HG02623 (cell line): ENCODE measurements around the gene EHBP1L1.
A peak's percentile ranks its signal among the peaks of the same experiment; 100 is the strongest.
"Not testable (repeated sequence)": the region's sequence is repeated elsewhere in the genome, so short reads cannot be mapped to it uniquely, and the experiment has no call there.

Experiments used
- ATAC-seq: cut with Tn5 transposase; IDR thresholded peaks from one replicate; pipeline ENCODE4 v1.9.1; 2021; ENCODE audit warnings: moderate library complexity; ENCODE audit not compliant: unreplicated experiment

EHBP1L1 gene

GRCh38 chr11:65560555-65561418 lies 15.1 kb upstream of the EHBP1L1 start:
- ATAC-seq = no peak

- no peak for ATAC-seq
Observed at GRCh38 chr11:65562020-65562419, 13.8 kb upstream of the EHBP1L1 start.

- ATAC-seq = no peak
Observed at GRCh38 chr11:65562788-65563187, 13.1 kb upstream of the EHBP1L1 start.

GRCh38 chr11:65563601-65564000 lies 12.3 kb upstream of the EHBP1L1 start:
- no peak for ATAC-seq

GRCh38 chr11:65564879-65565559 lies 10.8 kb upstream of the EHBP1L1 start:
- ATAC-seq = not testable (repeated sequence)

GRCh38 chr11:65565624-65566453 lies 10.0 kb upstream of the EHBP1L1 start:
- no peak for ATAC-seq

GRCh38 chr11:65569164-65569972 lies 6.5 kb upstream of the EHBP1L1 start:
- no peak for ATAC-seq

- ATAC-seq = peak; percentile 49
Observed at GRCh38 chr11:65569973-65570918, 5.6 kb upstream of the EHBP1L1 start, which contains the start of gene ZNRD2. Gene ZNRD2 (plus strand): TSS chr11:65570477. CDS start chr11:65570492, 15 bp downstream.

GRCh38 chr11:65571420-65571819 lies 4.4 kb upstream of the EHBP1L1 start:
- no peak for ATAC-seq

GRCh38 chr11:65571940-65572339 lies 3.9 kb upstream of the EHBP1L1 start:
- no peak for ATAC-seq

GRCh38 chr11:65572356-65573051 lies 3.3 kb upstream of the EHBP1L1 start, which contains the start of gene FAM89B:
Gene FAM89B (plus strand): TSS chr11:65572538. CDS start chr11:65572670, 132 bp downstream.
- no peak for ATAC-seq

- no peak for ATAC-seq
Observed at GRCh38 chr11:65573391-65574079, 2.3 kb upstream of the EHBP1L1 start.

GRCh38 chr11:65574109-65574810 lies 1.6 kb upstream of the EHBP1L1 start:
- ATAC-seq = peak; percentile 25

- ATAC-seq = no peak
Observed at GRCh38 chr11:65574811-65575567, 864 bp upstream of the EHBP1L1 start.

- ATAC-seq = no peak
Observed at GRCh38 chr11:65576232-65576866, 496 bp downstream of the EHBP1L1 start.
